ENCODE data around the gene CRYGN.

Gene CRYGN

GRCh38 chr7:151487228-151487627, 47.3 kb upstream of the CRYGN start:
- TF ChIP-seq EZH2 (optimal IDR thresholded peaks at IDR 0.05; ENCODE audit: low read depth, low read length) (no peak), CTCF (IDR thresholded peaks at IDR 0.05; ENCODE audit: low read length) (no peak), EZH2phosphoT487 (IDR thresholded peaks at IDR 0.05; ENCODE audit: low read length) (no peak)
- no peaks in the 10 kb centered on the region for H3K27me3 ChIP-seq (replicated peaks; ENCODE audit: insufficient read depth, low read length)
- H3K4me1 ChIP-seq (ENCODE audit: low read length) = no peaks in the 10 kb centered on the region
- no peaks in the 10 kb centered on the region for H3K9me3 ChIP-seq (replicated peaks; ENCODE audit: insufficient read depth, low read length)
- H3K79me2 ChIP-seq (ENCODE audit: low read length) = peaks cover 100% of the 10 kb centered on the region
- peaks cover 32% of the 10 kb centered on the region; the same call in 1 of the 2 replicates for H4K20me1 ChIP-seq (ENCODE audit: insufficient read depth, low read length)
- no peaks in the 10 kb centered on the region for H3F3A ChIP-seq (ENCODE audit: insufficient read depth, low read length)
- no peak overlapping the region for H3K9ac ChIP-seq (ENCODE audit: low read length)
- H3K27ac ChIP-seq (ENCODE audit: low read length) = no peak overlapping the region
- H2AFZ ChIP-seq (ENCODE audit: low read length) = no peak overlapping the region
- no peak overlapping the region for H3K4me3 ChIP-seq (ENCODE audit: low read length)
- H3K36me3 ChIP-seq (replicated peaks; ENCODE audit: insufficient read depth, low read length) = peaks cover 44% of the 10 kb centered on the region; the same call in 1 of the 2 replicates
- no peak for DNase-seq
- H3K9me2 ChIP-seq (replicated peaks; ENCODE audit: insufficient read depth, low read length) = no peaks in the 10 kb centered on the region
- H3K4me2 ChIP-seq (ENCODE audit: low read depth, low read length) = no peak overlapping the region

- Histone ChIP-seq H3K79me2 (ENCODE audit: low read length) (peaks cover 100% of the 10 kb centered on the region), H3K9me3 (replicated peaks; ENCODE audit: insufficient read depth, low read length) (no peaks in the 10 kb centered on the region), H4K20me1 (ENCODE audit: insufficient read depth, low read length) (peaks cover 21% of the 10 kb centered on the region; the same call in 1 of the 2 replicates), H3K27me3 (replicated peaks; ENCODE audit: insufficient read depth, low read length) (no peaks in the 10 kb centered on the region), H3F3A (ENCODE audit: insufficient read depth, low read length) (no peaks in the 10 kb centered on the region), H3K36me3 (replicated peaks; ENCODE audit: insufficient read depth, low read length) (peaks cover 44% of the 10 kb centered on the region; the same call in 1 of the 2 replicates), H3K4me3 (ENCODE audit: low read length) (no peak overlapping the region), H2AFZ (ENCODE audit: low read length) (no peak overlapping the region), H3K9ac (ENCODE audit: low read length) (no peak overlapping the region), H3K4me1 (ENCODE audit: low read length) (no peaks in the 10 kb centered on the region), H3K27ac (ENCODE audit: low read length) (no peak overlapping the region), H3K9me2 (replicated peaks; ENCODE audit: insufficient read depth, low read length) (no peaks in the 10 kb centered on the region), H3K4me2 (ENCODE audit: low read depth, low read length) (no peak overlapping the region)
- DNase-seq = no peak
- TF ChIP-seq EZH2phosphoT487 (IDR thresholded peaks at IDR 0.05; ENCODE audit: low read length) (no peak), CTCF (IDR thresholded peaks at IDR 0.05; ENCODE audit: low read length) (no peak), EZH2 (optimal IDR thresholded peaks at IDR 0.05; ENCODE audit: low read depth, low read length) (no peak)
Measured at GRCh38 chr7:151486074-151486473, 46.1 kb upstream of the CRYGN start.

GRCh38 chr7:151484971-151485707, 45.2 kb upstream of the CRYGN start:
- peaks cover 44% of the 10 kb centered on the region; the same call in 1 of the 2 replicates for H3K36me3 ChIP-seq (replicated peaks; ENCODE audit: insufficient read depth, low read length)
- TF ChIP-seq CTCF (IDR thresholded peaks at IDR 0.05; ENCODE audit: low read length) (no peak), EZH2 (optimal IDR thresholded peaks at IDR 0.05; ENCODE audit: low read depth, low read length) (no peak), EZH2phosphoT487 (IDR thresholded peaks at IDR 0.05; ENCODE audit: low read length) (no peak)
- H3F3A ChIP-seq (ENCODE audit: insufficient read depth, low read length) = no peaks in the 10 kb centered on the region

More at GRCh38 chr7:151484971-151485707, 45.2 kb upstream of the CRYGN start:
- peaks cover 12% of the 10 kb centered on the region; the same call in 1 of the 2 replicates for H4K20me1 ChIP-seq (ENCODE audit: insufficient read depth, low read length)
- no peaks in the 10 kb centered on the region for H3K4me1 ChIP-seq (ENCODE audit: low read length)
- no peak for DNase-seq
- H3K9ac ChIP-seq (ENCODE audit: low read length) = no peak overlapping the region
- no peaks in the 10 kb centered on the region for H3K9me2 ChIP-seq (replicated peaks; ENCODE audit: insufficient read depth, low read length)
- H2AFZ ChIP-seq (ENCODE audit: low read length) = no peak overlapping the region
- H3K27ac ChIP-seq (ENCODE audit: low read length) = no peak overlapping the region
- H3K4me2 ChIP-seq (ENCODE audit: low read depth, low read length) = no peak overlapping the region
- H3K79me2 ChIP-seq (ENCODE audit: low read length) = peaks cover 99% of the 10 kb centered on the region
- no peaks in the 10 kb centered on the region for H3K9me3 ChIP-seq (replicated peaks; ENCODE audit: insufficient read depth, low read length)
- no peaks in the 10 kb centered on the region for H3K27me3 ChIP-seq (replicated peaks; ENCODE audit: insufficient read depth, low read length)
- H3K4me3 ChIP-seq (ENCODE audit: low read length) = no peak overlapping the region

All from MM.1S (cell line).